ENCODE results near the gene MIB1.
"Not testable (repeated sequence)": the region's sequence is repeated elsewhere in the genome, so short reads cannot be mapped to it uniquely, and the experiment has no call there.

Gene MIB1

GRCh38 chr18:21769206-21769605, 28.6 kb downstream of the MIB1 start:
- no peak overlapping the region for H3K27ac ChIP-seq (ENCODE audit: low read depth, low read length)
- no peaks in the 10 kb centered on the region for H3K27me3 ChIP-seq (ENCODE audit: control insufficient read depth, insufficient read depth, low read length)
- H3K9ac ChIP-seq (ENCODE audit: low read depth, low read length), result no peak overlapping the region
- no peaks in the 10 kb centered on the region for H3K9me3 ChIP-seq (ENCODE audit: control insufficient read depth, insufficient read depth, low read length)
- H3K4me1 ChIP-seq (ENCODE audit: control insufficient read depth, insufficient read depth, low read length), result peaks cover 2% of the 10 kb centered on the region; the same call in 1 of the 2 replicates
- no peak overlapping the region for H3K4me3 ChIP-seq (ENCODE audit: low read depth, low read length)
- peaks cover 76% of the 10 kb centered on the region for H3K36me3 ChIP-seq (ENCODE audit: control insufficient read depth, insufficient read depth, low read length)

GRCh38 chr18:21774722-21775121, 34.1 kb downstream of the MIB1 start:
- no peaks in the 10 kb centered on the region for H3K9me3 ChIP-seq (ENCODE audit: control insufficient read depth, insufficient read depth, low read length)
- H3K4me3 ChIP-seq (ENCODE audit: low read depth, low read length), result no peak overlapping the region
- H3K36me3 ChIP-seq (ENCODE audit: control insufficient read depth, insufficient read depth, low read length), result peaks cover 70% of the 10 kb centered on the region
- no peak overlapping the region for H3K27ac ChIP-seq (ENCODE audit: low read depth, low read length)
- H3K27me3 ChIP-seq (ENCODE audit: control insufficient read depth, insufficient read depth, low read length), result no peaks in the 10 kb centered on the region
- no peaks in the 10 kb centered on the region for H3K4me1 ChIP-seq (ENCODE audit: control insufficient read depth, insufficient read depth, low read length)
- H3K9ac ChIP-seq (ENCODE audit: low read depth, low read length), result no peak overlapping the region

GRCh38 chr18:21777814-21778213, 37.2 kb downstream of the MIB1 start:
- Histone ChIP-seq H3K36me3 (ENCODE audit: control insufficient read depth, insufficient read depth, low read length) (peaks cover 60% of the 10 kb centered on the region), H3K9ac (ENCODE audit: low read depth, low read length) (no peak overlapping the region), H3K27me3 (ENCODE audit: control insufficient read depth, insufficient read depth, low read length) (no peaks in the 10 kb centered on the region), H3K27ac (ENCODE audit: low read depth, low read length) (no peak overlapping the region), H3K9me3 (ENCODE audit: control insufficient read depth, insufficient read depth, low read length) (no peaks in the 10 kb centered on the region), H3K4me1 (ENCODE audit: control insufficient read depth, insufficient read depth, low read length) (no peaks in the 10 kb centered on the region), H3K4me3 (ENCODE audit: low read depth, low read length) (no peak overlapping the region)

- Histone ChIP-seq H3K4me1 (ENCODE audit: control insufficient read depth, insufficient read depth, low read length) (no peaks in the 10 kb centered on the region), H3K36me3 (ENCODE audit: control insufficient read depth, insufficient read depth, low read length) (peaks cover 68% of the 10 kb centered on the region), H3K9me3 (ENCODE audit: control insufficient read depth, insufficient read depth, low read length) (no peaks in the 10 kb centered on the region), H3K27me3 (ENCODE audit: control insufficient read depth, insufficient read depth, low read length) (no peaks in the 10 kb centered on the region), H3K4me3 (ENCODE audit: low read depth, low read length) (no peak overlapping the region), H3K9ac (ENCODE audit: low read depth, low read length) (no peak overlapping the region), H3K27ac (ENCODE audit: low read depth, low read length) (no peak overlapping the region)
Observed at GRCh38 chr18:21786526-21786925, 45.9 kb downstream of the MIB1 start.

- H3K27ac ChIP-seq (ENCODE audit: low read depth, low read length); H3K9ac ChIP-seq (ENCODE audit: low read depth, low read length); H3K4me3 ChIP-seq (ENCODE audit: low read depth, low read length); H3K9me3 ChIP-seq (ENCODE audit: control insufficient read depth, insufficient read depth, low read length); H3K4me1 ChIP-seq (ENCODE audit: control insufficient read depth, insufficient read depth, low read length); H3K27me3 ChIP-seq (ENCODE audit: control insufficient read depth, insufficient read depth, low read length): not testable (repeated sequence)
- H3K36me3 ChIP-seq (ENCODE audit: control insufficient read depth, insufficient read depth, low read length), result peaks cover 47% of the 10 kb centered on the region
Observed at GRCh38 chr18:21796089-21796488, 55.5 kb downstream of the MIB1 start.

- Histone ChIP-seq H3K27ac (ENCODE audit: low read depth, low read length) (no peak overlapping the region), H3K27me3 (ENCODE audit: control insufficient read depth, insufficient read depth, low read length) (no peaks in the 10 kb centered on the region), H3K36me3 (ENCODE audit: control insufficient read depth, insufficient read depth, low read length) (peaks cover 50% of the 10 kb centered on the region), H3K9ac (ENCODE audit: low read depth, low read length) (no peak overlapping the region), H3K4me1 (ENCODE audit: control insufficient read depth, insufficient read depth, low read length) (no peaks in the 10 kb centered on the region), H3K4me3 (ENCODE audit: low read depth, low read length) (no peak overlapping the region), H3K9me3 (ENCODE audit: control insufficient read depth, insufficient read depth, low read length) (no peaks in the 10 kb centered on the region)
Observed at GRCh38 chr18:21798126-21798525, 57.5 kb downstream of the MIB1 start.

- Histone ChIP-seq H3K4me3 (ENCODE audit: low read depth, low read length) (no peak overlapping the region), H3K27me3 (ENCODE audit: control insufficient read depth, insufficient read depth, low read length) (no peaks in the 10 kb centered on the region), H3K27ac (ENCODE audit: low read depth, low read length) (no peak overlapping the region), H3K9ac (ENCODE audit: low read depth, low read length) (no peak overlapping the region), H3K9me3 (ENCODE audit: control insufficient read depth, insufficient read depth, low read length) (no peaks in the 10 kb centered on the region), H3K36me3 (ENCODE audit: control insufficient read depth, insufficient read depth, low read length) (peaks cover 62% of the 10 kb centered on the region), H3K4me1 (ENCODE audit: control insufficient read depth, insufficient read depth, low read length) (no peaks in the 10 kb centered on the region)
Observed at GRCh38 chr18:21799721-21800120, 59.1 kb downstream of the MIB1 start.

- H3K27ac ChIP-seq (ENCODE audit: low read depth, low read length), result no peak overlapping the region
- H3K9me3 ChIP-seq (ENCODE audit: control insufficient read depth, insufficient read depth, low read length), result no peaks in the 10 kb centered on the region
- H3K36me3 ChIP-seq (ENCODE audit: control insufficient read depth, insufficient read depth, low read length), result peaks cover 83% of the 10 kb centered on the region
- no peaks in the 10 kb centered on the region for H3K4me1 ChIP-seq (ENCODE audit: control insufficient read depth, insufficient read depth, low read length)
- no peak overlapping the region for H3K4me3 ChIP-seq (ENCODE audit: low read depth, low read length)
- no peaks in the 10 kb centered on the region for H3K27me3 ChIP-seq (ENCODE audit: control insufficient read depth, insufficient read depth, low read length)
- H3K9ac ChIP-seq (ENCODE audit: low read depth, low read length), result no peak overlapping the region
Observed at GRCh38 chr18:21803495-21803894, 62.9 kb downstream of the MIB1 start.

- no peak overlapping the region for H3K4me3 ChIP-seq (ENCODE audit: low read depth, low read length)
- H3K36me3 ChIP-seq (ENCODE audit: control insufficient read depth, insufficient read depth, low read length), result peaks cover 82% of the 10 kb centered on the region
- H3K9me3 ChIP-seq (ENCODE audit: control insufficient read depth, insufficient read depth, low read length), result peaks cover 5% of the 10 kb centered on the region
- H3K4me1 ChIP-seq (ENCODE audit: control insufficient read depth, insufficient read depth, low read length), result no peaks in the 10 kb centered on the region
- no peak overlapping the region for H3K27ac ChIP-seq (ENCODE audit: low read depth, low read length)
- no peak overlapping the region for H3K9ac ChIP-seq (ENCODE audit: low read depth, low read length)
- no peaks in the 10 kb centered on the region for H3K27me3 ChIP-seq (ENCODE audit: control insufficient read depth, insufficient read depth, low read length)
Observed at GRCh38 chr18:21805771-21806366, 65.3 kb downstream of the MIB1 start.

GRCh38 chr18:21808185-21808584, 67.6 kb downstream of the MIB1 start:
- Histone ChIP-seq H3K4me1 (ENCODE audit: control insufficient read depth, insufficient read depth, low read length) (no peaks in the 10 kb centered on the region), H3K36me3 (ENCODE audit: control insufficient read depth, insufficient read depth, low read length) (peaks cover 64% of the 10 kb centered on the region), H3K27ac (ENCODE audit: low read depth, low read length) (no peak overlapping the region), H3K9me3 (ENCODE audit: control insufficient read depth, insufficient read depth, low read length) (peaks cover 5% of the 10 kb centered on the region), H3K9ac (ENCODE audit: low read depth, low read length) (no peak overlapping the region), H3K4me3 (ENCODE audit: low read depth, low read length) (no peak overlapping the region), H3K27me3 (ENCODE audit: control insufficient read depth, insufficient read depth, low read length) (no peaks in the 10 kb centered on the region)

- Histone ChIP-seq H3K4me1 (ENCODE audit: control insufficient read depth, insufficient read depth, low read length) (no peaks in the 10 kb centered on the region), H3K27me3 (ENCODE audit: control insufficient read depth, insufficient read depth, low read length) (no peaks in the 10 kb centered on the region), H3K9ac (ENCODE audit: low read depth, low read length) (no peak overlapping the region), H3K27ac (ENCODE audit: low read depth, low read length) (no peak overlapping the region), H3K36me3 (ENCODE audit: control insufficient read depth, insufficient read depth, low read length) (peaks cover 54% of the 10 kb centered on the region), H3K4me3 (ENCODE audit: low read depth, low read length) (no peak overlapping the region), H3K9me3 (ENCODE audit: control insufficient read depth, insufficient read depth, low read length) (peaks cover 5% of the 10 kb centered on the region)
Observed at GRCh38 chr18:21809725-21810124, 69.1 kb downstream of the MIB1 start.

GRCh38 chr18:21815101-21815500, 74.5 kb downstream of the MIB1 start:
- peaks cover 56% of the 10 kb centered on the region for H3K36me3 ChIP-seq (ENCODE audit: control insufficient read depth, insufficient read depth, low read length)
- no peak overlapping the region for H3K27ac ChIP-seq (ENCODE audit: low read depth, low read length)
- H3K9ac ChIP-seq (ENCODE audit: low read depth, low read length), result no peak overlapping the region
- no peaks in the 10 kb centered on the region for H3K9me3 ChIP-seq (ENCODE audit: control insufficient read depth, insufficient read depth, low read length)
- no peaks in the 10 kb centered on the region for H3K4me1 ChIP-seq (ENCODE audit: control insufficient read depth, insufficient read depth, low read length)
- H3K4me3 ChIP-seq (ENCODE audit: low read depth, low read length), result no peak overlapping the region
- no peaks in the 10 kb centered on the region for H3K27me3 ChIP-seq (ENCODE audit: control insufficient read depth, insufficient read depth, low read length)

All from HUES48 (cell line).